Measurements from ENCODE around the gene GLYR1. TPM values are rescaled to one million over a fixed set of nuclear protein-coding genes. Genes with fewer than 3 reads are reported as not detected.

Gene GLYR1
- total RNA-seq, 4 donors from 2014 or later, result 31.9 to 47.9 (median 45.8) TPM

DNA sequence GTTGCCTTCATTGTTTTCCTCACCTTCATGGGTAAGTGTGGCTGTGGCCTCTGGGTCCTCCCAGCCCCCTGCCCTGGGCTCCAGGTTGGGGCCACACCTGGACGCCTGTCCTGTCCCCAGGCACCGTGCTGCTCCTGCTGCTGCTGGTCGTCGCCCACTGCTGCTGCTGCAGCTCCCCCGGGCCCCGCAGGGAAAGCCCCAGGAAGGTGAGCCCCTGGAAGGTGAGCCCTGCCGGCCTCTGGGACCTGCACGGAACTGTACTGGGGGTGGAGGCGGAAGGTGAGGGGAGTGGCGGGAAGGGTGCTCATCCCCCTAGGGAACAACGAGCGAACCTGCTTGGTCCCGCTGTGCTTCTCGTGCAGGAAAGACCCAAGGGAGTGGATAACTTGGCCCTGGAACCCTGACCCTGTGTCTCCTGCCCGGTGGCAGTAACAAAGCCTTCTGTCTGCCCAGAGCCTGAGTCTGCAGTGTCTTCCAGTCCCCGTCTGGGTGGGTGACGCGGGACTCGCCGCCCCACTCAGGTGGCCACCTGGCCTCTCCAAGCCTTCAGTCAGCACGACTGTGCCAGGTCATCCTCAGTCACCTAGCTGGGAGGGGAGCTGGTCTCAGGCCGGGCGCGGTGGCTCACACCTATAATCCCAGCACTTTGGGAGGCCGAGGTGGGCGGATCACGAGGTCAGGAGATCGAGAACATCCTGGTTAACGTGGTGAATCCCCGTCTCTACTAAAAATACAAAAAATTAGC, 51.1 kb downstream of the GLYR1 start:
- 94% methylated on average over 6 of the region's 30 CpGs; no CpG with 5 or more reads in 1 of the 2 donors for WGBS, 2 donors
- H3K27me3 ChIP-seq, result no peaks in the 10 kb centered on the region
- no peak overlapping the region for H3K4me3 ChIP-seq
- H3K4me1 ChIP-seq, result peaks cover 10 to 18% (median 11%) of the 10 kb centered on the region in 3 donors
- peaks cover 0 to 42% (median 4%) of the 10 kb centered on the region in 3 donors for H3K36me3 ChIP-seq
- DNase-seq, result no peak
- TF ChIP-seq, protein P1, sequence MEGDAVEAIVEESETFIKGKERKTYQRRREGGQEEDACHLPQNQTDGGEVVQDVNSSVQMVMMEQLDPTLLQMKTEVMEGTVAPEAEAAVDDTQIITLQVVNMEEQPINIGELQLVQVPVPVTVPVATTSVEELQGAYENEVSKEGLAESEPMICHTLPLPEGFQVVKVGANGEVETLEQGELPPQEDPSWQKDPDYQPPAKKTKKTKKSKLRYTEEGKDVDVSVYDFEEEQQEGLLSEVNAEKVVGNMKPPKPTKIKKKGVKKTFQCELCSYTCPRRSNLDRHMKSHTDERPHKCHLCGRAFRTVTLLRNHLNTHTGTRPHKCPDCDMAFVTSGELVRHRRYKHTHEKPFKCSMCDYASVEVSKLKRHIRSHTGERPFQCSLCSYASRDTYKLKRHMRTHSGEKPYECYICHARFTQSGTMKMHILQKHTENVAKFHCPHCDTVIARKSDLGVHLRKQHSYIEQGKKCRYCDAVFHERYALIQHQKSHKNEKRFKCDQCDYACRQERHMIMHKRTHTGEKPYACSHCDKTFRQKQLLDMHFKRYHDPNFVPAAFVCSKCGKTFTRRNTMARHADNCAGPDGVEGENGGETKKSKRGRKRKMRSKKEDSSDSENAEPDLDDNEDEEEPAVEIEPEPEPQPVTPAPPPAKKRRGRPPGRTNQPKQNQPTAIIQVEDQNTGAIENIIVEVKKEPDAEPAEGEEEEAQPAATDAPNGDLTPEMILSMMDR (IDR thresholded peaks at IDR 0.05), result no peak
- TF ChIP-seq POLR2A (IDR thresholded peaks at IDR 0.05), result no peak
- intact Hi-C loops (cut with DNase I), result no loop called here
- no peaks in the 10 kb centered on the region for H3K9me3 ChIP-seq
- no peak overlapping the region for H3K27ac ChIP-seq

- H3K4me3 ChIP-seq, result no peak within 1 kb of the TSS
- no peak for TF ChIP-seq POLR2A (IDR thresholded peaks at IDR 0.05)
- TF ChIP-seq, protein P1 (IDR thresholded peaks at IDR 0.05), result no peak
- no peak for DNase-seq
Observed at GRCh38 chr16:4795181-4795827, 51.8 kb downstream of the GLYR1 start, which contains the start of gene SMIM22. Gene SMIM22 (plus strand): TSS chr16:4795369. CDS start chr16:4795735, 366 bp downstream.

DNA sequence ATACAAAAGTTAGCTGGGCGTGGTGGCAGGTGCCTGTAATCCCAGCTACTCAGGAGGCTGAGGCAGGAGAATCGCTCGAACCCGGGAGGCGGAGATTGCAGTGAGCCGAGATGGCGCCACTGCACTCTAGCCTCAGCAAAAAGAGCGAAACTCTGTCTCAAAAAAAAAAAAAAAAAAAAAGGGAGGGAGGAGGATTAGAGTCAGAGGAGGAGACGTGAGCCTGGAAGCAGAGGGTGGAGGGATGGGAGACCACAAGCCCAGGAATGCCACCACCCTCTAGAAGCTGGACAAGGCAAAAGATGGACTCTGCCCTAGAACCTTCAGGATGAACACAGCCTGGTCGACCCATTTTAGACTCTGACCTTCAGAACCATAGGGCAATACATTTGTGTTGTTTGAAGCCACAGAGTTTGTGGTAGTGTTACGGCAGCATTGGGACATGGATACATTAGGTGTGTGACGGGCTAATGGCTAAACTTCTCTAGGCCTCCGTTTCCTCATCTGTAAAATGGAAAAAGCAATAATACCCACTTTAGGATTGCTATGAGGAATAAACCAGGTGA, 54.1 kb downstream of the GLYR1 start:
- 69% methylated on average over 12 to 13 of the region's 13 CpGs for WGBS, 2 donors
- Histone ChIP-seq H3K27me3 (no peaks in the 10 kb centered on the region), H3K36me3 (peaks cover 0 to 24% (median 0%) of the 10 kb centered on the region in 3 donors), H3K4me3 (no peak overlapping the region), H3K4me1 (peaks cover 0 to 5% (median 0%) of the 10 kb centered on the region in 3 donors), H3K27ac (no peak overlapping the region), H3K9me3 (no peaks in the 10 kb centered on the region)
- no peak for DNase-seq
- no peak for TF ChIP-seq POLR2A (IDR thresholded peaks at IDR 0.05)
- TF ChIP-seq, protein P1 (IDR thresholded peaks at IDR 0.05), result no peak
- intact Hi-C loops (cut with DNase I), result no loop called here

More at GRCh38 chr16:4795181-4795827, 51.8 kb downstream of the GLYR1 start, which contains the start of gene SMIM22:
- Histone ChIP-seq H3K27me3 (no peaks in the 10 kb centered on the region), H3K36me3 (peaks cover 0 to 42% (median 4%) of the 10 kb centered on the region in 3 donors), H3K4me1 (peaks cover 4 to 11% (median 4%) of the 10 kb centered on the region in 3 donors), H3K27ac (no peak within 1 kb of the TSS), H3K9me3 (no peaks in the 10 kb centered on the region)
- 63 to 65% methylated on average over 8 to 9 of the region's 14 CpGs for WGBS, 2 donors
- intact Hi-C loops (cut with DNase I), result no loop called here

GRCh38 chr16:4790871-4791270, 56.2 kb downstream of the GLYR1 start:
- TF ChIP-seq POLR2A (IDR thresholded peaks at IDR 0.05), result no peak
- TF ChIP-seq, protein P1 (IDR thresholded peaks at IDR 0.05), result no peak
- intact Hi-C loops (cut with DNase I), result no loop called here
- H3K4me1 ChIP-seq, result peaks cover 0 to 18% (median 4%) of the 10 kb centered on the region in 3 donors
- H3K4me3 ChIP-seq, result no peak overlapping the region
- H3K9me3 ChIP-seq, result no peaks in the 10 kb centered on the region
- no peaks in the 10 kb centered on the region for H3K27me3 ChIP-seq
- DNase-seq, result no peak
- H3K36me3 ChIP-seq, result peaks cover 0 to 3% (median 0%) of the 10 kb centered on the region in 3 donors
- WGBS, 2 donors, result 63 to 67% methylated on average over 9 to 10 of the region's 10 CpGs
- no peak overlapping the region for H3K27ac ChIP-seq

- Histone ChIP-seq H3K4me1 (peaks cover 0 to 14% (median 4%) of the 10 kb centered on the region in 3 donors), H3K27ac (no peak overlapping the region), H3K36me3 (no peaks in the 10 kb centered on the region), H3K9me3 (no peaks in the 10 kb centered on the region), H3K27me3 (no peaks in the 10 kb centered on the region), H3K4me3 (no peak overlapping the region)
- no peak for DNase-seq
- TF ChIP-seq, protein P1 (IDR thresholded peaks at IDR 0.05), result no peak
- no peak for TF ChIP-seq POLR2A (IDR thresholded peaks at IDR 0.05)
- 58 to 63% methylated on average over 9 to 10 of the region's 10 CpGs for WGBS, 2 donors
- intact Hi-C loops (cut with DNase I), result no loop called here
Observed at GRCh38 chr16:4790261-4790660, 56.8 kb downstream of the GLYR1 start.
